DOHH2 (cell line): Measurements from ENCODE around the gene PCBP3.

Experiments
- H3F3A ChIP-seq: fragments of 200-600 bp; sonication (generic), shearing (Covaris generic); 2 replicates; pipeline ENCODE4 v1.6.0; 2016; ENCODE audit warnings: antibody characterized with exemption, mild to moderate bottlenecking; ENCODE audit not compliant: control insufficient read depth, insufficient read depth
- H3K27ac ChIP-seq: fragments of 200-600 bp; sonication (generic); 2 replicates; pipeline ENCODE4 v1.5.1; 2014; ENCODE audit warnings: low read depth, mild to moderate bottlenecking, low read length, moderate library complexity
- H3K27me3 ChIP-seq: fragments of 200-600 bp; sonication (generic); 2 replicates; pipeline ENCODE4 v1.6.1; 2014; ENCODE audit warnings: mild to moderate bottlenecking, low read length, mixed read lengths; ENCODE audit not compliant: control insufficient read depth
- H3K36me3 ChIP-seq: fragments of 200-600 bp; sonication (generic); 2 replicates; pipeline ENCODE4 v1.6.1; 2014; ENCODE audit warnings: mild to moderate bottlenecking, low read length, moderate library complexity, mixed read lengths; ENCODE audit not compliant: control insufficient read depth
- H3K4me1 ChIP-seq: fragments of 200-600 bp; sonication (generic); 2 replicates; pipeline ENCODE4 v1.6.1; 2014; ENCODE audit warnings: mild to moderate bottlenecking, low read length, mixed read lengths; ENCODE audit not compliant: control insufficient read depth
- H3K4me2 ChIP-seq: fragments of 200-600 bp; sonication (generic); 2 replicates; pipeline ENCODE4 v1.6.0; 2014; ENCODE audit warnings: mild to moderate bottlenecking, low read length, moderate library complexity
- H3K4me3 ChIP-seq: fragments of 200-600 bp; sonication (generic); 2 replicates; pipeline ENCODE4 v1.5.1; 2014; ENCODE audit warnings: mild to moderate bottlenecking, low read length, mixed read lengths
- H3K79me2 ChIP-seq: fragments of 200-600 bp; sonication (generic); 2 replicates; pipeline ENCODE4 v1.6.1; 2014; ENCODE audit warnings: mild to moderate bottlenecking, low read length, mixed read lengths; ENCODE audit not compliant: control insufficient read depth
- H3K9me2 ChIP-seq: fragments of 200-600 bp; sonication (generic); replicated peaks from 2 replicates; pipeline ENCODE4 v1.6.1; 2014; ENCODE audit warnings: mild to moderate bottlenecking, low read length, mixed read lengths; ENCODE audit not compliant: control insufficient read depth
- H3K9me3 ChIP-seq: fragments of 200-600 bp; sonication (generic); 2 replicates; pipeline ENCODE4 v1.6.1; 2014; ENCODE audit warnings: antibody characterized with exemption, low read length, mixed read lengths; ENCODE audit not compliant: control insufficient read depth, insufficient read depth
- H4K20me1 ChIP-seq: fragments of 200-600 bp; sonication (generic); 2 replicates; pipeline ENCODE4 v1.6.0; 2014; ENCODE audit warnings: low read depth, mild to moderate bottlenecking, antibody characterized with exemption, low read length, moderate library complexity; ENCODE audit not compliant: control insufficient read depth, insufficient read depth
- CTCF ChIP-seq: fragments of 200-600 bp; sonication (generic); IDR thresholded peaks from one replicate; pipeline ENCODE4 v1.5.1; 2014; ENCODE audit warnings: antibody characterized with exemption, mild to moderate bottlenecking, low read depth, low read length; ENCODE audit not compliant: poor library complexity, severe bottlenecking
- EZH2phosphoT487 ChIP-seq: fragments of 200-600 bp; sonication (generic); IDR thresholded peaks from 2 replicates; pipeline ENCODE4 v1.6.1; 2017; ENCODE audit warnings: borderline replicate concordance, mild to moderate bottlenecking, antibody characterized with exemption, low read length, moderate library complexity, mixed read lengths

PCBP3 gene

DNA sequence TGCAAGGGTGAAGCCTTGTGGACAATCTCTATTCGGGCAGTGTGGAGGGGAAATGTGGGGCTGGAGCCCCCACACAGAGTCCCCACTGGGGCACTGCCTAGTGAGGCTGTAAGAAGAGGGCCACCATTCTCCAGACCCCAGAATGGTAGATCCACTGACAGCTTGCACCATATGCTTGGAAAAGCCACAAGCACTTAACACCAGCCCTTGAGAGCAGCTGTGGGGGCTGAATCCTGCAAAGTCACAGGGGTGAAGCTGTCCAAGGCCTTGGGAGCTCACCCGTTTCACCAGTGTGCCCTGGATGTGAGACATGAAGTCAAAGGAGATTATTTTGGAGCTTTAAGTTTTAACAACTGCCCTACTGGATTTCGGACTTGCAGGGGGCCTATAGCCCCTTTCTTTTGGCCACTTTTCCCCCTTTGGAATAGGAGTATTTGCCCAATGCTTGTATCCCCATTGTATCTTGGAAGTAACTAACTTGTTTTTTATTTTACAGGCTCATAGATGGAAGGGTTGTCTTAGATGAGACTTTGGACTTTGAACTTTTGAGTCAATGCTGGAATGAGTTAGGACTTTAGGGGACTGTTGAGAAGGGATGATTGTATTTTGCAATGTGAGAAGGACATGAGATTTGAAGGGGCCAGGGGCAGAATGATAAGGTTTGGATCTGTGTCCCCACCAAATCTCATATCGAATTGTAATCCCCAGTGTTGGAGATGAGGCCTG lies 321.7 kb downstream of the PCBP3 start:
- Histone ChIP-seq H3K9me2 (no peaks in the 10 kb centered on the region), H4K20me1 (no peaks in the 10 kb centered on the region), H3K27ac (no peak overlapping the region), H3K79me2 (no peaks in the 10 kb centered on the region), H3K4me2 (no peak overlapping the region), H3K4me1 (no peaks in the 10 kb centered on the region), H3K9me3 (0 out of 2 replicates have a peak, but pooled peaks cover 6% of the 10 kb centered on the region), H3K36me3 (no peaks in the 10 kb centered on the region), H3K27me3 (no peaks in the 10 kb centered on the region), H3F3A (no peaks in the 10 kb centered on the region), H3K4me3 (no peak overlapping the region)
- TF ChIP-seq EZH2phosphoT487 (no peak), CTCF (no peak)

GRCh38 chr21:45966791-45967394 lies 323.4 kb downstream of the PCBP3 start:
- H3K9me2 ChIP-seq = no peaks in the 10 kb centered on the region
- H4K20me1 ChIP-seq = no peaks in the 10 kb centered on the region
- no peaks in the 10 kb centered on the region for H3K79me2 ChIP-seq
- TF ChIP-seq CTCF (no peak), EZH2phosphoT487 (no peak)
- H3K4me1 ChIP-seq = no peaks in the 10 kb centered on the region
- no peaks in the 10 kb centered on the region for H3K36me3 ChIP-seq
- no peaks in the 10 kb centered on the region for H3K9me3 ChIP-seq
- H3K4me3 ChIP-seq = no peak overlapping the region
- no peaks in the 10 kb centered on the region for H3K27me3 ChIP-seq
- H3K27ac ChIP-seq = no peak overlapping the region
- no peak overlapping the region for H3K4me2 ChIP-seq
- no peaks in the 10 kb centered on the region for H3F3A ChIP-seq

GRCh38 chr21:45969921-45970673 lies 326.6 kb downstream of the PCBP3 start:
- no peaks in the 10 kb centered on the region for H3F3A ChIP-seq
- no peaks in the 10 kb centered on the region for H3K4me1 ChIP-seq
- TF ChIP-seq CTCF (no peak), EZH2phosphoT487 (no peak)
- no peak overlapping the region for H3K4me2 ChIP-seq
- H3K27me3 ChIP-seq = peaks cover 12% of the 10 kb centered on the region
- no peaks in the 10 kb centered on the region for H4K20me1 ChIP-seq
- no peaks in the 10 kb centered on the region for H3K36me3 ChIP-seq
- no peak overlapping the region for H3K4me3 ChIP-seq
- no peaks in the 10 kb centered on the region for H3K79me2 ChIP-seq
- no peaks in the 10 kb centered on the region for H3K9me2 ChIP-seq
- no peak overlapping the region for H3K27ac ChIP-seq
- no peaks in the 10 kb centered on the region for H3K9me3 ChIP-seq
